GM12878 (cell line): Measurements from ENCODE around the gene XYLB. TPM values are rescaled to one million over a fixed set of nuclear protein-coding genes. Genes with fewer than 3 reads are reported as not detected.

Experiments used
- ATAC-seq: fragments of 200-7000 bp; cut with Tn5 transposase; 3 replicates; pipeline ENCODE4 v1.9.1; 2020; ENCODE audit warnings: mild to moderate bottlenecking, moderate library complexity
- BruUV-seq: library from RNA; stranded (reverse); fragments of 400-500 nt; replicated peaks from 2 replicates; lab custom pipeline; 2021; lab: Mats Ljungman, UMichigan
- CTCF ChIA-PET: fragments of 300-600 bp; sonication (Branson Sonifier 250); formaldehyde crosslinking; extraction: SDS; loops from one replicate; lab custom pipeline; 2021; ENCODE audit warnings: inconsistent platforms; lab: Yijun Ruan, JAX
- POLR2A ChIA-PET: fragments of 350-600 bp; formaldehyde crosslinking; extraction: SDS; loops from one replicate; lab custom pipeline; 2021; ENCODE audit warnings: inconsistent platforms; lab: Charles Lee
- RAD21 ChIA-PET: fragments of 300-600 bp; sonication (Branson Sonifier 250); formaldehyde crosslinking; loops from one replicate; lab custom pipeline; 2023; ENCODE audit warnings: antibody characterized with exemption; ENCODE audit not compliant: unreplicated experiment; lab: Charles Lee
- SMC1A ChIA-PET: fragments of 300-600 bp; sonication (Branson Sonifier 250); formaldehyde crosslinking; loops from one replicate; lab custom pipeline; 2023; ENCODE audit not compliant: unreplicated experiment, uncharacterized antibody; lab: Charles Lee
- DNase-seq: peaks from one replicate; pipeline ENCODE4 v3.0.0-alpha.2; 2011; ENCODE audit warnings: low read depth, low spot score
- FAIRE-seq: peaks from 3 replicates; lab custom pipeline; 2011; peaks lifted over from hg19 to GRCh38; lab: Jason Lieb, UNC
- H2AFZ ChIP-seq: 2 replicates; pipeline ENCODE4 v1.6.0; 2011; ENCODE audit warnings: low read depth, low read length, control low read depth; ENCODE audit not compliant: control insufficient read depth
- H3K27ac ChIP-seq: 2 replicates; pipeline ENCODE4 v1.5.1; 2011; ENCODE audit warnings: control low read depth; ENCODE audit not compliant: control insufficient read depth, insufficient read depth
- H3K27me3 ChIP-seq, 2 experiments: replicated peaks in 1 of 2; 2 replicates each; pipeline versions ENCODE4 v1.6.0 to v1.6.1; 2011; ENCODE audit warnings: low read length in 1 of 2; ENCODE audit not compliant: control insufficient read depth in 2 of 2, insufficient read depth in 2 of 2
- H3K36me3 ChIP-seq, 2 experiments: 2 replicates each; pipeline ENCODE4 v1.5.1; 2011; ENCODE audit warnings: low read length in 1 of 2; ENCODE audit not compliant: control insufficient read depth in 2 of 2, insufficient read depth in 2 of 2
- H3K4me1 ChIP-seq: 2 replicates; pipeline ENCODE4 v1.6.1; 2011; ENCODE audit warnings: mild to moderate bottlenecking, low read length, moderate library complexity, mixed read lengths; ENCODE audit not compliant: control insufficient read depth, insufficient read depth
- H3K4me2 ChIP-seq: 2 replicates; pipeline ENCODE4 v1.6.0; 2011; ENCODE audit warnings: control low read depth; ENCODE audit not compliant: control insufficient read depth, insufficient read depth
- H3K4me3 ChIP-seq: fragments of 200-600 bp; sonication (generic); 2 replicates; pipeline ENCODE4 v1.5.1; 2016
- H3K79me2 ChIP-seq: 2 replicates; pipeline ENCODE4 v1.6.0; 2011; ENCODE audit warnings: low read length; ENCODE audit not compliant: control insufficient read depth, insufficient read depth
- H3K9ac ChIP-seq: 2 replicates; pipeline ENCODE4 v1.8.0; 2011; ENCODE audit warnings: low read length, control low read depth, mixed read lengths; ENCODE audit not compliant: control insufficient read depth, insufficient read depth
- H3K9me3 ChIP-seq: replicated peaks from 3 replicates; pipeline ENCODE4 v1.5.1; 2011; ENCODE audit warnings: mild to moderate bottlenecking, low read length; ENCODE audit not compliant: control insufficient read depth, insufficient read depth
- H4K20me1 ChIP-seq: 2 replicates; pipeline ENCODE4 v1.6.0; 2011; ENCODE audit not compliant: control insufficient read depth, insufficient read depth
- BHLHE40 ChIP-seq, 2 experiments: fragments of 450-650 bp in 1 of 2; IDR thresholded peaks; 2 replicates each; pipeline ENCODE4 v1.6.1; 2011 to 2017; ENCODE audit warnings: low read depth in 2 of 2, borderline replicate concordance in 1 of 2, improper control_type of control experiment in 1 of 2, low read length in 1 of 2, mild to moderate bottlenecking in 1 of 2
- CREM ChIP-seq: IDR thresholded peaks from 2 replicates; pipeline ENCODE4 v1.6.1; 2014; ENCODE audit warnings: antibody characterized with exemption, low read depth
- FOXK2 ChIP-seq: fragments of 450-650 bp; IDR thresholded peaks from 2 replicates; pipeline ENCODE4 v1.6.1; 2017; ENCODE audit warnings: mild to moderate bottlenecking, moderate library complexity
- HDAC6 ChIP-seq: fragments of 200-600 bp; sonication (generic); IDR thresholded peaks from one replicate; pipeline ENCODE4 v1.8.0; 2017; ENCODE audit warnings: antibody characterized with exemption; ENCODE audit not compliant: unreplicated experiment
- IKZF1 ChIP-seq: fragments of 450-650 bp; conservative IDR thresholded peaks from 2 replicates; pipeline ENCODE4 v1.6.1; 2017; ENCODE audit warnings: antibody characterized with exemption, mild to moderate bottlenecking
- KAT2A ChIP-seq: conservative IDR thresholded peaks from 2 replicates; pipeline ENCODE4 v1.6.1; 2011; ENCODE audit warnings: low read depth, low read length; ENCODE audit not compliant: control insufficient read depth
- MXI1 ChIP-seq: fragments of 150-350 bp; IDR thresholded peaks from 2 replicates; pipeline ENCODE4 v1.6.1; 2011; ENCODE audit warnings: low read depth, mild to moderate bottlenecking, inconsistent platforms, low read length, improper control_type of control experiment
- RB1 ChIP-seq: fragments of 450-650 bp; formaldehyde crosslinking; IDR thresholded peaks from 2 replicates; pipeline ENCODE4 v1.6.1; 2017; ENCODE audit warnings: mild to moderate bottlenecking, borderline replicate concordance
- SIN3A ChIP-seq: IDR thresholded peaks from 2 replicates; pipeline ENCODE4 v1.6.1; 2012; ENCODE audit warnings: low read depth, low read length, improper control_type of control experiment
- SREBF1 ChIP-seq: IDR thresholded peaks from 2 replicates; pipeline ENCODE4 v1.6.1; 2012; ENCODE audit warnings: mild to moderate bottlenecking, low read length
- YY1 ChIP-seq: IDR thresholded peaks from 2 replicates; pipeline ENCODE4 v1.6.1; 2011; ENCODE audit warnings: low read depth, mild to moderate bottlenecking, low read length
- WGBS: methylation state at CpG from one replicate; pipeline ENCODE4 v1.1.6; 2016; ENCODE audit warnings: low lambda C conversion rate; ENCODE audit not compliant: insufficient replicate concordance, insufficient coverage; ENCODE audit errors: missing lambda C conversion rate; 5-methylcytosine and 5-hydroxymethylcytosine counted together
- in situ Hi-C: fragments of 300-500 bp; cut with MboI; formaldehyde crosslinking; loops from 9 replicates; pipeline ENCODE4 v1.14.3; 2018; ENCODE audit warnings: mixed read lengths
- intact Hi-C: fragments of 100-400 bp; cut with micrococcal nuclease; formaldehyde crosslinking; loops from one replicate; pipeline ENCODE4 v1.14.2; 2022; ENCODE audit not compliant: unreplicated experiment
- polyA plus RNA-seq, 11 experiments: library from polyadenylated mRNA; depleted of rRNA in 4 of 11; unstranded in 6 of 11; stranded (reverse) in 5 of 11; fragments of >200 nt; fragmentation: Nextera tagmentation in 4 of 11; fragmentation: Illumina TruSeq in 1 of 11; extraction: Ambion mirVana in 4 of 11; extraction: Trizol in 1 of 11; gene quantifications; 1 replicate in 1 of 11; 2 replicates in 10 of 11; pipeline versions ENCODE4 v1.2.1 to v1.2.3, GENCODE V29; 2011 to 2016; ENCODE audit warnings: inconsistent platforms in 2 of 11, missing spikeins in 2 of 11, low read depth in 1 of 11
- total RNA-seq, 4 experiments: library from RNA; depleted of rRNA in 3 of 4; stranded (reverse); fragments of >200 nt in 3 of 4; fragmentation: Illumina TruSeq in 1 of 4; extraction: Trizol in 1 of 4; gene quantifications; 2 replicates each; pipeline versions ENCODE4 v1.2.1 to v1.2.3, GENCODE V29; 2013 to 2021
- TF ChIP-seq, protein P1 (sequence below): IDR thresholded peaks from 2 replicates; pipeline ENCODE4 v1.6.1; 2012; ENCODE audit warnings: low read length, inconsistent platforms
- TF ChIP-seq, protein P2 (sequence below): fragments of 450-650 bp; conservative IDR thresholded peaks from 2 replicates; pipeline ENCODE4 v1.6.1; 2017; ENCODE audit warnings: mild to moderate bottlenecking, moderate library complexity
- TF ChIP-seq, protein P3 (sequence below): fragments of 450-650 bp; IDR thresholded peaks from 2 replicates; pipeline ENCODE4 v1.6.1; 2016; ENCODE audit warnings: mild to moderate bottlenecking
- TF ChIP-seq, protein P4 (sequence below): fragments of 450-650 bp; IDR thresholded peaks from 2 replicates; pipeline ENCODE4 v1.6.1; 2018; ENCODE audit warnings: borderline replicate concordance, mild to moderate bottlenecking; ENCODE audit not compliant: partially characterized antibody

XYLB gene
- total and polyA plus RNA-seq, 10 of the 15 experiments (the other 5 are each of a cell fraction or from before 2014, with no cell fraction given): 0.60 to 6.1 (median 3.5) TPM

DNA sequence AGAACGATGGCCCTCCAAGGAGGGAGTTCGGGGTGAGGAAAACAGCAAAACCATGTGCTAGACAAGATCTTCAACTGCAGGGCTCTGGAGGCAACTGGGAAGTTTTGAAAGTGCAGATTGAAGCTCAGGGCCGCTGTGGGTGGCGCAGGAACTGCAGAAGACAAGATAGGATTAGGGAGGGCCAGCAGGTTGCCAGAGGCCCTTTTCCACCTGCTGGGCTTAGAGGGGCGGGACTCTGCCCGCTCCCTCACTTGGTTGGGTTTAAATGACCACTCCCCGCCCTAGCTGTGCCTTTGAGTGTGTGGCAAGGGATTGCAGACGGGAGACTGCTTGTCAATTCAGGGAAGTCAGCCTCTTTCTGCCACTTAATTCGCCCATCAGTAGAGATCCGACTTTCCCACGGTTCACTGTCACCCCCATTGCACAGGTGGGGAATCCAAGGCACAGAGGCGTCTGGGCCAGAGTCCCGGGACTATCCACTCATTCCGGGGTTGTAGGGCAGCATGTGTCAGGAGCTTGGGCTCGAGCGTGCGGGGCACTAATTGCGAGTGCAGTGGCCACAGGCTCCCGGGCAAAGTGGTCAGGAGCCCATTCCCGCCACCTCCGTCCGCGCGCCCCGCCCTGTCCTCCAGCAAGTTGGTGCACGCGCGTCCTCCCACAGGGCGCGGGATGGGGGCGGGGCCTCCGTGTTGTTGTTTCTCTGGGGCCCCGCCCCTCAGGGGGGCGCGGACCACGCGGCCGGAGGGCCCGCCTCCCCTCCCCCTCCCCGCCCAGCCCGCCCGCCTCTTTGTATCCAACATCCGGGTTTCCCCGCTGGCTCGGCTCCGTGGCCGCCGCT, 106.7 kb downstream of the XYLB start, which contains the start of gene ACVR2B:
Gene ACVR2B, plus strand, starts transcription at position 816 of the 838 bp plus-strand sequence. CDS start 433 bp downstream, outside the sequence.
- no peak within 1 kb of the TSS; the same call in 1 of the 2 replicates for H3K27ac ChIP-seq
- in situ Hi-C loops: no loop called here
- ChIA-PET SMC1A (interaction anchor here (2.0 kb wide), 1 partner anchor 106 kb away, joined by 6 read pairs; the partner anchor contains the start of gene XYLB), POLR2A (no interaction called here), CTCF (interaction anchor here (0.6 kb wide), 1 partner anchor 1857 kb away, joined by 3 read pairs; no protein-coding TSS in a partner anchor), RAD21 (interaction anchor here (0.9 kb wide), 1 partner anchor 107 kb away, joined by 4 read pairs; the partner anchor contains the start of gene XYLB)
- H3K9ac ChIP-seq: peak within 1 kb of the TSS; percentile 67
- H3K79me2 ChIP-seq: no peaks in the 10 kb centered on the region; the same call in 1 of the 2 replicates
- peaks cover 4% of the 10 kb centered on the region; the same call in 1 of the 2 replicates for H4K20me1 ChIP-seq
- H3K4me1 ChIP-seq: peaks cover 15% of the 10 kb centered on the region
- intact Hi-C loops: no loop called here
- H3K27me3 ChIP-seq: no peaks in the 10 kb centered on the region; a peak in 1 of 4 replicates
- H3K4me3 ChIP-seq: peak within 1 kb of the TSS; percentile 65
- ATAC-seq: peak; percentile 71
- DNase-seq: no peak
- no TSS peak for BruUV-seq
- no peak for FAIRE-seq
- peak within 1 kb of the TSS; percentile 81 for H2AFZ ChIP-seq
- 14% methylated on average over 28 of the region's 48 CpGs for WGBS
- H3K4me2 ChIP-seq: peak within 1 kb of the TSS; percentile 99
- no peaks in the 10 kb centered on the region; the same call in 2 of the 3 replicates for H3K9me3 ChIP-seq
- no peaks in the 10 kb centered on the region for H3K36me3 ChIP-seq
- TF ChIP-seq SIN3A (peak; percentile 57; the same call in 1 of the 2 replicates), BHLHE40 (IDR thresholded peaks at IDR 0.05; ENCODE audit: borderline replicate concordance in 1 of 2, low read depth in 2 of 2, low read length in 1 of 2) (peak; percentile 69 to 84), YY1 (peak; percentile 77), MXI1 (peak; percentile 45; the same call in 1 of the 2 replicates), HDAC6 (no peak), CREM (no peak), FOXK2 (peak; percentile 73), SREBF1 (no peak), IKZF1 (peak; percentile 8), RB1 (peak; percentile 79; the same call in 1 of the 2 replicates), KAT2A (no peak)
- TF ChIP-seq, protein P1, sequence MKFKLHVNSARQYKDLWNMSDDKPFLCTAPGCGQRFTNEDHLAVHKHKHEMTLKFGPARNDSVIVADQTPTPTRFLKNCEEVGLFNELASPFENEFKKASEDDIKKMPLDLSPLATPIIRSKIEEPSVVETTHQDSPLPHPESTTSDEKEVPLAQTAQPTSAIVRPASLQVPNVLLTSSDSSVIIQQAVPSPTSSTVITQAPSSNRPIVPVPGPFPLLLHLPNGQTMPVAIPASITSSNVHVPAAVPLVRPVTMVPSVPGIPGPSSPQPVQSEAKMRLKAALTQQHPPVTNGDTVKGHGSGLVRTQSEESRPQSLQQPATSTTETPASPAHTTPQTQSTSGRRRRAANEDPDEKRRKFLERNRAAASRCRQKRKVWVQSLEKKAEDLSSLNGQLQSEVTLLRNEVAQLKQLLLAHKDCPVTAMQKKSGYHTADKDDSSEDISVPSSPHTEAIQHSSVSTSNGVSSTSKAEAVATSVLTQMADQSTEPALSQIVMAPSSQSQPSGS: no peak
- TF ChIP-seq, protein P2, sequence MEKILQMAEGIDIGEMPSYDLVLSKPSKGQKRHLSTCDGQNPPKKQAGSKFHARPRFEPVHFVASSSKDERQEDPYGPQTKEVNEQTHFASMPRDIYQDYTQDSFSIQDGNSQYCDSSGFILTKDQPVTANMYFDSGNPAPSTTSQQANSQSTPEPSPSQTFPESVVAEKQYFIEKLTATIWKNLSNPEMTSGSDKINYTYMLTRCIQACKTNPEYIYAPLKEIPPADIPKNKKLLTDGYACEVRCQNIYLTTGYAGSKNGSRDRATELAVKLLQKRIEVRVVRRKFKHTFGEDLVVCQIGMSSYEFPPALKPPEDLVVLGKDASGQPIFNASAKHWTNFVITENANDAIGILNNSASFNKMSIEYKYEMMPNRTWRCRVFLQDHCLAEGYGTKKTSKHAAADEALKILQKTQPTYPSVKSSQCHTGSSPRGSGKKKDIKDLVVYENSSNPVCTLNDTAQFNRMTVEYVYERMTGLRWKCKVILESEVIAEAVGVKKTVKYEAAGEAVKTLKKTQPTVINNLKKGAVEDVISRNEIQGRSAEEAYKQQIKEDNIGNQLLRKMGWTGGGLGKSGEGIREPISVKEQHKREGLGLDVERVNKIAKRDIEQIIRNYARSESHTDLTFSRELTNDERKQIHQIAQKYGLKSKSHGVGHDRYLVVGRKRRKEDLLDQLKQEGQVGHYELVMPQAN: 0 out of 2 replicates have a peak, but pooled peaks have one; percentile 29
- TF ChIP-seq, protein P3, sequence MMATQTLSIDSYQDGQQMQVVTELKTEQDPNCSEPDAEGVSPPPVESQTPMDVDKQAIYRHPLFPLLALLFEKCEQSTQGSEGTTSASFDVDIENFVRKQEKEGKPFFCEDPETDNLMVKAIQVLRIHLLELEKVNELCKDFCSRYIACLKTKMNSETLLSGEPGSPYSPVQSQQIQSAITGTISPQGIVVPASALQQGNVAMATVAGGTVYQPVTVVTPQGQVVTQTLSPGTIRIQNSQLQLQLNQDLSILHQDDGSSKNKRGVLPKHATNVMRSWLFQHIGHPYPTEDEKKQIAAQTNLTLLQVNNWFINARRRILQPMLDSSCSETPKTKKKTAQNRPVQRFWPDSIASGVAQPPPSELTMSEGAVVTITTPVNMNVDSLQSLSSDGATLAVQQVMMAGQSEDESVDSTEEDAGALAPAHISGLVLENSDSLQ: no peak
- TF ChIP-seq, protein P4, sequence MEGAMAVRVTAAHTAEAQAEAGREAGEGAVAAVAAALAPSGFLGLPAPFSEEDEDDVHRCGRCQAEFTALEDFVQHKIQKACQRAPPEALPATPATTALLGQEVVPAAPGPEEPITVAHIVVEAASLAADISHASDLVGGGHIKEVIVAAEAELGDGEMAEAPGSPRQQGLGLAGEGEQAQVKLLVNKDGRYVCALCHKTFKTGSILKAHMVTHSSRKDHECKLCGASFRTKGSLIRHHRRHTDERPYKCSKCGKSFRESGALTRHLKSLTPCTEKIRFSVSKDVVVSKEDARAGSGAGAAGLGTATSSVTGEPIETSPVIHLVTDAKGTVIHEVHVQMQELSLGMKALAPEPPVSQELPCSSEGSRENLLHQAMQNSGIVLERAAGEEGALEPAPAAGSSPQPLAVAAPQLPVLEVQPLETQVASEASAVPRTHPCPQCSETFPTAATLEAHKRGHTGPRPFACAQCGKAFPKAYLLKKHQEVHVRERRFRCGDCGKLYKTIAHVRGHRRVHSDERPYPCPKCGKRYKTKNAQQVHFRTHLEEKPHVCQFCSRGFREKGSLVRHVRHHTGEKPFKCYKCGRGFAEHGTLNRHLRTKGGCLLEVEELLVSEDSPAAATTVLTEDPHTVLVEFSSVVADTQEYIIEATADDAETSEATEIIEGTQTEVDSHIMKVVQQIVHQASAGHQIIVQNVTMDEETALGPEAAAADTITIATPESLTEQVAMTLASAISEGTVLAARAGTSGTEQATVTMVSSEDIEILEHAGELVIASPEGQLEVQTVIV: no peak
